GM19351 (cell line): ENCODE data around the gene EMX1.

Experiments
- ATAC-seq: cut with Tn5 transposase; IDR thresholded peaks from one replicate; pipeline ENCODE4 v1.9.1; 2021; ENCODE audit warnings: mild to moderate bottlenecking, moderate library complexity; ENCODE audit not compliant: unreplicated experiment

Gene EMX1

DNA sequence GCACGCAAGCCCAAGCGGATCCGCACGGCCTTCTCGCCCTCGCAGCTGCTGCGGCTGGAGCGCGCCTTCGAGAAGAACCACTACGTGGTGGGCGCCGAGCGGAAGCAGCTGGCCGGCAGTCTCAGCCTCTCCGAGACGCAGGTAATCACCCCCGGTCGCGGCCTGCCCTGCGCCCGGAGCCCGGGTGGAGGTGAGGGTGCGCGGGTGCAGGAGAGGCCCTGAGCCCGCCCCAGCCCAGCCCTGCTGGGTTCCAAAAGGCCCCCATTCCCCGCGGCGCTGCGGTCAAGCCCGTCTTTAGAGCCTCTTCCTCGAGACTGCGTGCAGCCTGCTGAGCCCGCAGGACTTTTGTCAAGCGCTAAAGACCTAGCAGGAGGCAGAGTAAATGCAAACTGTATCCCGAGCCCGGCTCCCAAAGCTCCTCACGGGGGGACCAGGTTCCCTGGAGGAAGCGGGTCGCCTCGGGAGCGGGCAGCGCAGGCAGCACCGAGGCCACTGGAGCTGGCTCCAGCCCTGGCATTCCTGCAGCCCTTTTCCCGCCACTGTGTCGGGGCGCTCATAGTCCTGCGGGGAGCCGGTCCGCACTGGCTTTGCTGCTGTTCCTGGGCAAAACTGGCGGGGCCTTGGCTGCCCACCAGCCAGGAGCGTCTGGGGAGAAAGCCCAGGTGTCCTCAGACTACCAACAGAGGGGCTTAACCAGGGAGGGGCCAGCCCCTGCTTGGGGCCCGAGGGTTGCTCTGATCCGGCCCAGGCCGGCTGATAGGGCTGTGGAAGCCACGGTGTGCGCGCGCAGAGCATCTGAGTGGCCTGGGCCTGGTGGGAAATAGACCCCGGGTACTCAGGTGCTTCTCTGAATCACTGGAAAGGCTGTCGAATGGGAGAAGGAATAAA is 7.3 kb downstream of the EMX1 start:
- ATAC-seq: peak; percentile 45

GRCh38 chr2:72925328-72925943 is 8.1 kb downstream of the EMX1 start:
- ATAC-seq: no peak

GRCh38 chr2:72926368-72926767 is 9.0 kb downstream of the EMX1 start:
- no peak for ATAC-seq

GRCh38 chr2:72926811-72927465 is 9.6 kb downstream of the EMX1 start:
- no peak for ATAC-seq

GRCh38 chr2:72927619-72928550 is 10.6 kb downstream of the EMX1 start:
- ATAC-seq: no peak

- no peak for ATAC-seq
These were observed 11.7 kb downstream of the EMX1 start for GRCh38 chr2:72929010-72929409.

GRCh38 chr2:72931280-72931910 is 14.1 kb downstream of the EMX1 start:
- ATAC-seq: no peak

DNA sequence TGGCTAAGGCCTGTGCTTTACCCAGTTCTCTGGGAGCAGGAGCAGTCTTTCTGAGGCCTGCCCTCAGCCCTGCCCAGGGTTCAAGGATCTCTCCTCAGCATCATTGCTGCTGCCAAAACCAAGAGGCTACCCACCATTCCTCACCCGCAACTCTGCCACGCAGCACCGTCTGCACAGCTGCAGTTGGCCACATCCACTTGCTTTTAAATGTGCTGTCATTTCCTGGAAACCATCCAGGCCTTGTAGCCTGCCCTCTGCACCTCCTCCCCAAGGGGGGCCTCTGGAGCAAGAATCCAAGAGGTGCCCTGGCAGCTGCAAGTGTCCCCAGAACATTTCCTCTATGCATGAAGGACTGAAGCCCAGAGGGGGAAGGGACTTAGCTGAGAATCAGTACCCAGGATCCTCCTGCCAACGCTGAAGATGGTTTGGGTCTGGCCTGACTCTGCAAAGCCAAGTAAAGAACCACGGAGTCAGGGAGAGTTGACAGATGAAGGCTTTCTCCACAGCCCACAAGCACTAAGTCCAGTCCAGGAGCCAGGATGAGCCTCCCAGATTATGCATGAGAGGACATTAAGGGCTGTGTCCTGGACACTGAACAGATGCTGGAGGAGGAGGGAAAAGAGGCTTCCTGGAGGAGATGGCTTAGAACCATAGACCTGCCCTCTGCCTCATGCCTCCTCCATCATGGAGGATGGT is 14.9 kb downstream of the EMX1 start:
- ATAC-seq: no peak

DNA sequence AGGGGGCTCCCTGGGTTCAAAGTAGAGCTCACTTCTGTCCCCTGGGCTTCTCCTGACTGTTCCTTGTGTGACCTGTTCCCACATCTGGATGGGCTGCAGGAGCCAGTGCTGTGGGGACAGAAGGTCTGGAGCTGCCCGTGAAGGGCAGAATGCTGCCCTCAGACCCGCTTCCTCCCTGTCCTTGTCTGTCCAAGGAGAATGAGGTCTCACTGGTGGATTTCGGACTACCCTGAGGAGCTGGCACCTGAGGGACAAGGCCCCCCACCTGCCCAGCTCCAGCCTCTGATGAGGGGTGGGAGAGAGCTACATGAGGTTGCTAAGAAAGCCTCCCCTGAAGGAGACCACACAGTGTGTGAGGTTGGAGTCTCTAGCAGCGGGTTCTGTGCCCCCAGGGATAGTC is 15.5 kb downstream of the EMX1 start:
- no peak for ATAC-seq

DNA sequence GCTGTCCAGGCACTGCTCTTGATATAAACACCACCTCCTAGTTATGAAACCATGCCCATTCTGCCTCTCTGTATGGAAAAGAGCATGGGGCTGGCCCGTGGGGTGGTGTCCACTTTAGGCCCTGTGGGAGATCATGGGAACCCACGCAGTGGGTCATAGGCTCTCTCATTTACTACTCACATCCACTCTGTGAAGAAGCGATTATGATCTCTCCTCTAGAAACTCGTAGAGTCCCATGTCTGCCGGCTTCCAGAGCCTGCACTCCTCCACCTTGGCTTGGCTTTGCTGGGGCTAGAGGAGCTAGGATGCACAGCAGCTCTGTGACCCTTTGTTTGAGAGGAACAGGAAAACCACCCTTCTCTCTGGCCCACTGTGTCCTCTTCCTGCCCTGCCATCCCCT is 15.9 kb downstream of the EMX1 start:
- no peak for ATAC-seq

DNA sequence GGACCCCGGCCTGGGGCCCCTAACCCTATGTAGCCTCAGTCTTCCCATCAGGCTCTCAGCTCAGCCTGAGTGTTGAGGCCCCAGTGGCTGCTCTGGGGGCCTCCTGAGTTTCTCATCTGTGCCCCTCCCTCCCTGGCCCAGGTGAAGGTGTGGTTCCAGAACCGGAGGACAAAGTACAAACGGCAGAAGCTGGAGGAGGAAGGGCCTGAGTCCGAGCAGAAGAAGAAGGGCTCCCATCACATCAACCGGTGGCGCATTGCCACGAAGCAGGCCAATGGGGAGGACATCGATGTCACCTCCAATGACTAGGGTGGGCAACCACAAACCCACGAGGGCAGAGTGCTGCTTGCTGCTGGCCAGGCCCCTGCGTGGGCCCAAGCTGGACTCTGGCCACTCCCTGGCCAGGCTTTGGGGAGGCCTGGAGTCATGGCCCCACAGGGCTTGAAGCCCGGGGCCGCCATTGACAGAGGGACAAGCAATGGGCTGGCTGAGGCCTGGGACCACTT is 16.4 kb downstream of the EMX1 start:
- no peak for ATAC-seq

- peak; percentile 55 for ATAC-seq
These were observed 17.6 kb downstream of the EMX1 start for GRCh38 chr2:72934683-72935610.

DNA sequence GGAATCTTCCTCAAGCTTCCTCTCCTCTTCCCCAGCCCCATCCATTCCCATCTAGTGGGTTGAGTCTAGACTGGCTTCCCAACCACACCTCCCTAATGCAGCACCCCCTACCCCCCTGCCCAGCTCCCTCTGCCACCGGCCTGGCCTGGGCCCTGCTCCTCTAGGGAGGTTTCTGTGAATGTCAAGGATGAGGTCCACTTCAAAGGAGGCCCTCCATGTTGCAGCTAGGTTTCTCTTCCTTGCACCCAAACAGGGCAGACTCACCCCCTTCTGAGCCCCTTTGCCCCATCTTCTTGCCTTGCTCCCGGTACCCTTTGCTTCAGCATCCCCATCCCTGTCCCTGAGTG is 18.3 kb downstream of the EMX1 start:
- no peak for ATAC-seq

GRCh38 chr2:72936660-72937355 is 19.5 kb downstream of the EMX1 start:
- ATAC-seq: no peak

GRCh38 chr2:72937356-72937669 is 20.0 kb downstream of the EMX1 start:
- ATAC-seq: no peak

DNA sequence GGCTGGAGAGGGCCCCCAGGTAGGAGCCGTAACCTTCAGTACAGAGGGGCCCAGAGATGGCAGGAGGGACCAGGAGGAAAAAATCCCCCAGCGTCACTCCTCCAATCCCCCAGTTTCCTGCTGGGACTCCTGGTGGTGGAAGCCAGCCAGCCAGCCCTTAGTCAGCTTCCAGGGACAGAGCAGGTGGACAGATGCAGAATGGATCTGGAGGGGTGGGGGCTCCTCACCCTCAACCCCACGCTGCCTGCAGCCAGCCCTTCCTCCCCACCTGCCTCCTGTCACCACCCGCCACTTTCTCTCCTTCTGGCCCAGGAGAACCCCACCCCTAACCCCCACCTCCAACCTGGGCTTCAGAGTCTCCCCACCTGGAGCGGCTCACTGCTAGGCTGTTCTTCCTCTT is 21.1 kb downstream of the EMX1 start:
- ATAC-seq: no peak

DNA sequence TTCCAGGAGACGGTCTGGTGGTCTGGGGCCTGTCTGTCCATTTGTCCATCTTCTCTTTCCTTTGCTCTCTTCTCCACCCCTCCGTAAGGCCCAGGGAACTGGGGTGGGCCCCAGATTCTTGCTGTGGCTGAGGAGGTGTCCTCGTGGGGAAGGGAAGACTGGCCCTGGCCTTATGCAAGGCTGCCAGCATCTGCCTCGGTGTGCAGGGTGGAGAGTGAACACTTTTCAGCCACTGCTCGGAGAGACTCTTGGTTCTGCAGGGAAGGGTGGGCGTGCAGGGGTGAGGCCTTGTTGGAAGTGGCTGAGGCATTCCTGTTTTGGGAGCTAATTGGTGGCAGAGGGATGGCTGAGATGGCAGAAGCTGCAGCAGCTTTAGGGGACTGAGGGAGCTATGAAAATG is 23.0 kb downstream of the EMX1 start:
- ATAC-seq: no peak

DNA sequence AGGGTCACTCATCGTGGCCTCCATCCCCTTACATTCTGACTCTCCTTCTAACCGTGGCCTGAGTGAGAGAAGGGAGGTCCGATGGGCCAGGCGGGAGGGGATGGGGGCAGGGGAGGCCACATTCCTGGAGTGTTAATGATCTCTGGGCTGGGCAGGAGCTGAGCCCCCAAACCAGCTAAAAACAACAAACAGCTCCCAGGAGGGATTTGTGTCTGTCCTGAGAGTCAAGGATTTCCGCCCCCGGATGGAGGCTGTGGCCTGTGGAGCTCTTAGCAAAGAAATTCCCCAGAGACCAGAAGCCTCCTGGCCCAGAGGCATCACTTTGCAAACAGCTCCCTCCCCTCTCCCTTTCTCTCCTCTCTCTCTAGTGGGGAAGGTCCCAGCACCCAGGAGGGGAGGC is 23.5 kb downstream of the EMX1 start:
- no peak for ATAC-seq
